Keratinocyte (primary cell): Measurements from ENCODE around the gene DOCK1.

ENCODE experiments used
- CTCF ChIP-seq, 3 experiments: IDR thresholded peaks in 1 of 3; conservative IDR thresholded peaks in 1 of 3; optimal IDR thresholded peaks in 1 of 3; 2 replicates in 2 of 3; 3 replicates in 1 of 3; pipeline versions ENCODE3 to v1.5.1; 2011; ENCODE audit warnings: low read length in 3 of 3, mild to moderate bottlenecking in 3 of 3, moderate library complexity in 2 of 3, control low read depth in 1 of 3, inconsistent platforms in 1 of 3; ENCODE audit not compliant: insufficient read depth in 2 of 3; ENCODE audit errors: extremely low read depth in 1 of 3
- EZH2 ChIP-seq: IDR thresholded peaks from one replicate; pipeline ENCODE4 v1.6.1; 2012; ENCODE audit warnings: inconsistent platforms, mild to moderate bottlenecking, low read length, moderate library complexity

DNA sequence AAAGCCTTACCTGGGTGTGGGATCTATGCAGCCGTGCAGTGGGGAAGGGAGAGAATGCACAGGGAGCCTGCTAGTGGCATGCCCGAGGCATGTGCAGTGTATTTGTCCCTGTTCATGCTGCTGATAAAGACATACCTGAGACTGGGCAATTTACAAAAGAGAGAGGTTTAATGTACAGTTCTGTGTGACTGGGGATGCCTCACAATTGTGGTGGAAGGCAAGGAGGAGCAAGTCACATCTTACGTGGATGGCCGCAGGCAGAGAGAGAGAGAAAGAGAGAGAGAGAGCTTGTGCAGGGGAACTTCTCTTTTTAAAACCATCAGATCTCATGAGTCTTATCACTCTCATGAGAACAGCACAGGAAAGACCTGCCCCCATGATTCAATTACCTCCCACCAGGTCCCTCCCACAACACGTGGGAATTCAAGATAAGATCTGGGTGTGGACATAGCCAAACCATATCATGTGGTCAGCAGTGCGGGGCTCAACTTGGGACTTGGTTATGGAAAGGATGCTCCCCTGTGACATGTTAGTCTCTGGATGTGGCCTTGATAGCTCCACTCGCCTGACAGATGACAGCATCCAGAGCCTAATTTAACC is 128.9 kb downstream of the DOCK1 start:
- TF ChIP-seq CTCF (optimal IDR thresholded peaks at IDR 0.05 in 1 of 3, IDR thresholded peaks at IDR 0.05 in 1 of 3, conservative IDR thresholded peaks at IDR 0.05 in 1 of 3; ENCODE audit: extremely low read depth in 1 of 3, insufficient read depth in 2 of 3, low read length in 3 of 3) (no peak), EZH2 (no peak)
